Parathyroid adenoma (tissue), 2 donors: ENCODE results near the gene CDC7.

ENCODE experiments used
- H2AFZ ChIP-seq: fragments of 300-600 bp; sonication (generic); one replicate; pipeline ENCODE4 v1.7.0; 2017; ENCODE audit warnings: antibody characterized with exemption, mild to moderate bottlenecking
- H3K27ac ChIP-seq: fragments of 300-600 bp; sonication (generic); one replicate; pipeline ENCODE4 v1.7.0; 2017
- H3K27me3 ChIP-seq: fragments of 300-600 bp; sonication (generic); one replicate; pipeline ENCODE4 v1.7.0; 2017; ENCODE audit warnings: low read length; ENCODE audit not compliant: control insufficient read depth, insufficient read depth
- H3K36me3 ChIP-seq: fragments of 300-600 bp; sonication (generic); one replicate; pipeline ENCODE4 v1.7.0; 2017; ENCODE audit warnings: low read length; ENCODE audit not compliant: control insufficient read depth, insufficient read depth
- H3K4me1 ChIP-seq: fragments of 300-600 bp; sonication (generic); one replicate; pipeline ENCODE4 v1.7.0; 2017; ENCODE audit warnings: control low read depth
- H3K4me2 ChIP-seq: fragments of 300-600 bp; sonication (generic); one replicate; pipeline ENCODE4 v1.7.0; 2017; ENCODE audit warnings: low read length
- H3K4me3 ChIP-seq: fragments of 300-600 bp; sonication (generic); one replicate; pipeline ENCODE4 v1.7.0; 2017; ENCODE audit warnings: low read depth, low read length
- H3K79me2 ChIP-seq: fragments of 300-600 bp; sonication (generic); one replicate; pipeline ENCODE4 v1.7.0; 2017; ENCODE audit warnings: control low read depth
- H3K9ac ChIP-seq: fragments of 300-600 bp; sonication (generic); one replicate; pipeline ENCODE4 v1.7.0; 2017; ENCODE audit warnings: mild to moderate bottlenecking
- H3K9me3 ChIP-seq: fragments of 300-600 bp; sonication (generic); one replicate; pipeline ENCODE4 v1.7.0; 2017; ENCODE audit warnings: low read length; ENCODE audit not compliant: control insufficient read depth
- CTCF ChIP-seq: fragments of 300-600 bp; sonication (generic); IDR thresholded peaks from one replicate; pipeline ENCODE4 v1.7.0; 2017; ENCODE audit warnings: antibody characterized with exemption, mild to moderate bottlenecking
- donor health status: primary hyperparathyroidism.

Gene CDC7

GRCh38 chr1:91501971-91502671 lies 1.5 kb downstream of the CDC7 start:
- Histone ChIP-seq H3K4me2 (peak overlapping the region; percentile 76), H3K27ac (no peak overlapping the region), H3K4me1 (no peaks in the 10 kb centered on the region), H3K4me3 (peak overlapping the region; percentile 89), H3K79me2 (no peaks in the 10 kb centered on the region), H3K9me3 (no peaks in the 10 kb centered on the region), H2AFZ (peak overlapping the region; percentile 83), H3K36me3 (no peaks in the 10 kb centered on the region), H3K9ac (no peak overlapping the region), H3K27me3 (no peaks in the 10 kb centered on the region)
- TF ChIP-seq CTCF = no peak

GRCh38 chr1:91502672-91503184 lies 2.1 kb downstream of the CDC7 start:
- H3K9ac ChIP-seq = no peak overlapping the region

GRCh38 chr1:91503332-91503900 lies 2.8 kb downstream of the CDC7 start:
- Histone ChIP-seq H3K27ac (no peak overlapping the region), H3K4me2 (no peak overlapping the region), H3K9me3 (no peaks in the 10 kb centered on the region), H2AFZ (no peak overlapping the region), H3K79me2 (no peaks in the 10 kb centered on the region), H3K27me3 (no peaks in the 10 kb centered on the region), H3K4me3 (no peak overlapping the region), H3K4me1 (no peaks in the 10 kb centered on the region), H3K9ac (no peak overlapping the region), H3K36me3 (no peaks in the 10 kb centered on the region)
- no peak for TF ChIP-seq CTCF

More at GRCh38 chr1:91502672-91503184, 2.1 kb downstream of the CDC7 start:
- Histone ChIP-seq H2AFZ (no peak overlapping the region), H3K27ac (no peak overlapping the region), H3K27me3 (no peaks in the 10 kb centered on the region), H3K79me2 (no peaks in the 10 kb centered on the region), H3K4me2 (no peak overlapping the region), H3K4me1 (no peaks in the 10 kb centered on the region), H3K4me3 (no peak overlapping the region), H3K9me3 (no peaks in the 10 kb centered on the region), H3K36me3 (no peaks in the 10 kb centered on the region)
- TF ChIP-seq CTCF = no peak

GRCh38 chr1:91503975-91504530 lies 3.4 kb downstream of the CDC7 start:
- Histone ChIP-seq H3K4me1 (no peaks in the 10 kb centered on the region), H3K9me3 (no peaks in the 10 kb centered on the region), H3K79me2 (no peaks in the 10 kb centered on the region), H3K9ac (no peak overlapping the region), H3K4me2 (no peak overlapping the region), H3K36me3 (no peaks in the 10 kb centered on the region), H2AFZ (no peak overlapping the region), H3K27me3 (no peaks in the 10 kb centered on the region), H3K27ac (no peak overlapping the region), H3K4me3 (no peak overlapping the region)
- TF ChIP-seq CTCF = no peak
